C4-2B (cell line): ENCODE data around the gene SPATA33.

Source experiments
- ZFX ChIP-seq: fragments of 450-650 bp; IDR thresholded peaks from 2 replicates; pipeline ENCODE4 v1.6.1; 2017
- TF ChIP-seq, protein P1 (sequence below): fragments of 450-650 bp; conservative IDR thresholded peaks from 2 replicates; pipeline ENCODE4 v1.5.1; 2017; ENCODE audit warnings: mild to moderate bottlenecking

GRCh38 chr16:89710709-89711564 is 53.3 kb downstream of the SPATA33 start:
- no peak for TF ChIP-seq ZFX
- TF ChIP-seq, protein P1, sequence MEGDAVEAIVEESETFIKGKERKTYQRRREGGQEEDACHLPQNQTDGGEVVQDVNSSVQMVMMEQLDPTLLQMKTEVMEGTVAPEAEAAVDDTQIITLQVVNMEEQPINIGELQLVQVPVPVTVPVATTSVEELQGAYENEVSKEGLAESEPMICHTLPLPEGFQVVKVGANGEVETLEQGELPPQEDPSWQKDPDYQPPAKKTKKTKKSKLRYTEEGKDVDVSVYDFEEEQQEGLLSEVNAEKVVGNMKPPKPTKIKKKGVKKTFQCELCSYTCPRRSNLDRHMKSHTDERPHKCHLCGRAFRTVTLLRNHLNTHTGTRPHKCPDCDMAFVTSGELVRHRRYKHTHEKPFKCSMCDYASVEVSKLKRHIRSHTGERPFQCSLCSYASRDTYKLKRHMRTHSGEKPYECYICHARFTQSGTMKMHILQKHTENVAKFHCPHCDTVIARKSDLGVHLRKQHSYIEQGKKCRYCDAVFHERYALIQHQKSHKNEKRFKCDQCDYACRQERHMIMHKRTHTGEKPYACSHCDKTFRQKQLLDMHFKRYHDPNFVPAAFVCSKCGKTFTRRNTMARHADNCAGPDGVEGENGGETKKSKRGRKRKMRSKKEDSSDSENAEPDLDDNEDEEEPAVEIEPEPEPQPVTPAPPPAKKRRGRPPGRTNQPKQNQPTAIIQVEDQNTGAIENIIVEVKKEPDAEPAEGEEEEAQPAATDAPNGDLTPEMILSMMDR = no peak
